Caco-2 (cell line): ENCODE results near the gene PMM2. TPM values are rescaled to one million over a fixed set of nuclear protein-coding genes. Genes with fewer than 3 reads are reported as not detected.

ENCODE experiments used
- BruUV-seq: library from RNA; stranded (reverse); fragments of 400-500 nt; replicated peaks from 2 replicates; lab custom pipeline; 2021; lab: Mats Ljungman, UMichigan
- CTCF ChIA-PET: fragments of 300-600 bp; sonication (Branson Sonifier 250); formaldehyde crosslinking; loops from one replicate; lab custom pipeline; 2022; ENCODE audit warnings: antibody characterized with exemption; lab: Charles Lee
- POLR2A ChIA-PET: fragments of 300-600 bp; sonication (Branson Sonifier 250); formaldehyde crosslinking; loops from one replicate; lab custom pipeline; 2022; ENCODE audit warnings: antibody characterized with exemption; lab: Charles Lee
- DNase-seq, 2 experiments: peaks; one replicate each; pipeline versions ENCODE4 v3.0.0 to v3.0.0-alpha.2; 2020 to 2022
- H3K27me3 ChIP-seq: replicated peaks from 2 replicates; pipeline ENCODE4 v1.6.0; 2011; ENCODE audit warnings: low read length; ENCODE audit not compliant: control insufficient read depth, insufficient read depth
- H3K36me3 ChIP-seq: 2 replicates; pipeline ENCODE4 v1.5.1; 2011; ENCODE audit warnings: low read length; ENCODE audit not compliant: control insufficient read depth, insufficient read depth
- H3K4me1 ChIP-seq: fragments of 250-450 bp; sonication (Bioruptor Pico); 2 replicates; pipeline ENCODE4 v1.5.1; 2020; ENCODE audit warnings: mild to moderate bottlenecking
- H3K4me3 ChIP-seq: 2 replicates; pipeline ENCODE4 v1.5.1; 2011; ENCODE audit warnings: low read depth, mild to moderate bottlenecking, control low read depth, low read length
- H3K9me3 ChIP-seq: fragments of 250-450 bp; sonication (Bioruptor Pico); 2 replicates; pipeline ENCODE4 v1.5.1; 2020; ENCODE audit warnings: mild to moderate bottlenecking, moderate library complexity
- H3K27ac Mint-ChIP-seq: one replicate; pipeline ENCODE4 v1.8.0; 2022; ENCODE audit warnings: mixed read lengths; ENCODE audit not compliant: unreplicated experiment
- H3K27me3 Mint-ChIP-seq: one replicate; pipeline ENCODE4 v1.8.0; 2022; ENCODE audit warnings: mixed read lengths; ENCODE audit not compliant: insufficient read depth, unreplicated experiment
- H3K36me3 Mint-ChIP-seq: one replicate; pipeline ENCODE4 v1.8.0; 2022; ENCODE audit warnings: mild to moderate bottlenecking, mixed read lengths; ENCODE audit not compliant: insufficient read depth, unreplicated experiment
- H3K4me1 Mint-ChIP-seq: one replicate; pipeline ENCODE4 v1.8.0; 2022; ENCODE audit warnings: low read depth, mixed read lengths; ENCODE audit not compliant: unreplicated experiment
- H3K4me3 Mint-ChIP-seq: one replicate; pipeline ENCODE4 v1.8.0; 2022; ENCODE audit warnings: mild to moderate bottlenecking, moderate library complexity, mixed read lengths; ENCODE audit not compliant: unreplicated experiment
- H3K9me3 Mint-ChIP-seq: one replicate; pipeline ENCODE4 v1.8.0; 2022; ENCODE audit warnings: mixed read lengths; ENCODE audit not compliant: unreplicated experiment
- CTCF ChIP-seq, 2 experiments: fragments of 200-600 bp in 1 of 2; IDR thresholded peaks; 1 replicate in 1 of 2; 2 replicates in 1 of 2; pipeline versions ENCODE4 v1.5.1 to v1.8.0; 2011 to 2022; ENCODE audit warnings: antibody characterized with exemption in 1 of 2, control low read depth in 1 of 2, inconsistent platforms in 1 of 2, low read depth in 1 of 2, low read length in 1 of 2, mild to moderate bottlenecking in 1 of 2, moderate library complexity in 1 of 2; ENCODE audit not compliant: insufficient read depth in 1 of 2, severe bottlenecking in 1 of 2, unreplicated experiment in 1 of 2
- intact Hi-C: fragments of 100-400 bp; cut with micrococcal nuclease; formaldehyde crosslinking; loops from one replicate; pipeline ENCODE4 v1.10.0; 2022; ENCODE audit not compliant: unreplicated experiment
- total RNA-seq: library from RNA; stranded (reverse); gene quantifications from 2 replicates; pipeline ENCODE4 v1.2.3, GENCODE V29; 2022

Gene PMM2
- total RNA-seq, 1 experiment from 2014 or later: 69.0 TPM

- Histone ChIP-seq H3K4me3 (no peak overlapping the region), H3K27me3 (no peaks in the 10 kb centered on the region), H3K36me3 (peaks cover 6% of the 10 kb centered on the region; the same call in 1 of the 2 replicates), H3K9me3 (no peaks in the 10 kb centered on the region), H3K4me1 (peaks cover 12% of the 10 kb centered on the region)
- H3K9me3 Mint-ChIP-seq: no peaks in the 10 kb centered on the region
- peak overlapping the region; percentile 22 for H3K27ac Mint-ChIP-seq
- H3K27me3 Mint-ChIP-seq: no peaks in the 10 kb centered on the region
- no peak for TF ChIP-seq CTCF (IDR thresholded peaks at IDR 0.05; ENCODE audit: insufficient read depth in 1 of 2, low read depth in 1 of 2, low read length in 1 of 2, severe bottlenecking in 1 of 2, unreplicated experiment in 1 of 2)
- POLR2A ChIA-PET: no interaction called here
- no peak overlapping the region for H3K4me3 Mint-ChIP-seq
- peaks cover 97% of the 10 kb centered on the region for H3K36me3 Mint-ChIP-seq
- CTCF ChIA-PET: no interaction called here
- DNase-seq: no peak
- intact Hi-C loops: no loop called here
- peaks cover 7% of the 10 kb centered on the region for H3K4me1 Mint-ChIP-seq
- BruUV-seq: no TSS peak
Measured at GRCh38 chr16:8855972-8856371, 58.3 kb downstream of the PMM2 start.

GRCh38 chr16:8858994-8859912, 61.6 kb downstream of the PMM2 start:
- POLR2A ChIA-PET: interaction anchor here (0.6 to 1.4 kb wide), 2 partner anchors 9 to 10 kb away, joined by 4 to 13 read pairs; partner anchors contain the start of gene CARHSP1
- no TSS peak for BruUV-seq
- Histone ChIP-seq H3K27me3 (no peaks in the 10 kb centered on the region), H3K9me3 (no peaks in the 10 kb centered on the region), H3K4me1 (peaks cover 42% of the 10 kb centered on the region), H3K4me3 (no peak overlapping the region), H3K36me3 (0 out of 2 replicates have a peak, but pooled peaks cover 3% of the 10 kb centered on the region)
- TF ChIP-seq CTCF (IDR thresholded peaks at IDR 0.05; ENCODE audit: insufficient read depth in 1 of 2, low read depth in 1 of 2, low read length in 1 of 2, severe bottlenecking in 1 of 2, unreplicated experiment in 1 of 2): no peak
- peak overlapping the region; percentile 53 for H3K4me3 Mint-ChIP-seq
- H3K27me3 Mint-ChIP-seq: no peaks in the 10 kb centered on the region
- H3K27ac Mint-ChIP-seq: peak overlapping the region; percentile 85
- peaks cover 96% of the 10 kb centered on the region for H3K36me3 Mint-ChIP-seq
- intact Hi-C loops: no loop called here
- DNase-seq: no peak
- H3K9me3 Mint-ChIP-seq: no peaks in the 10 kb centered on the region
- peaks cover 13% of the 10 kb centered on the region for H3K4me1 Mint-ChIP-seq
- CTCF ChIA-PET: no interaction called here
